Ovary (tissue), 9 donors: ENCODE results near the gene ACP4. TPM values are rescaled to one million over a fixed set of nuclear protein-coding genes. Genes with fewer than 3 reads are reported as not detected.
"Not testable (repeated sequence)": the region's sequence is repeated elsewhere in the genome, so short reads cannot be mapped to it uniquely, and the experiment has no call there.

Experiments used
- DNase-seq, 5 donors: peaks; one replicate each; pipeline ENCODE4 v3.0.0-alpha.2; 2019 to 2020
- H3K27ac ChIP-seq, 2 donors: fragments of 200-600 bp; one replicate each; pipeline versions ENCODE4 v1.5.1 to v1.8.0; 2019 to 2022
- H3K27me3 ChIP-seq: fragments of 200-600 bp; one replicate; pipeline ENCODE4 v1.8.0; 2022
- H3K36me3 ChIP-seq: fragments of 200-600 bp; sonication (generic); one replicate; pipeline ENCODE4 v1.5.1; 2019
- H3K4me1 ChIP-seq: one replicate; pipeline ENCODE4 v1.8.1; 2013; ENCODE audit warnings: mild to moderate bottlenecking, moderate library complexity; ENCODE audit not compliant: insufficient read depth
- H3K4me3 ChIP-seq: fragments of 200-600 bp; sonication (generic); one replicate; pipeline ENCODE4 v1.5.1; 2017
- H3K9me3 ChIP-seq, 2 donors: fragments of 200-600 bp in 1 of 2; sonication (generic) in 1 of 2; one replicate each; pipeline versions ENCODE4 v1.5.1 to v1.8.1; 2013 to 2019; ENCODE audit warnings: mild to moderate bottlenecking in 1 of 2, moderate library complexity in 1 of 2
- EP300 ChIP-seq: sonication (generic); formaldehyde crosslinking; IDR thresholded peaks from one replicate; pipeline ENCODE4 v1.6.1; 2017; ENCODE audit warnings: antibody characterized with exemption
- POLR2A ChIP-seq: fragments of 450-650 bp; IDR thresholded peaks from one replicate; pipeline ENCODE4 v1.6.1; 2017; ENCODE audit warnings: antibody characterized with exemption, mild to moderate bottlenecking, moderate library complexity
- whole genome bisulfite sequencing, 3 donors: extraction: QIAGEN DNeasy Blood & Tissue Kit in 1 of 3; methylation state at CpG; one replicate each; pipeline versions ENCODE4 v1.1.5 to v1.1.7; 2013 to 2017; 5-methylcytosine and 5-hydroxymethylcytosine counted together
- intact Hi-C, 4 donors: fragments of 100-400 bp; cut with DNase I; formaldehyde crosslinking; loops; one replicate each; pipeline versions ENCODE4 v1.11.0 to v1.15.1; 2022 to 2023
- polyA plus RNA-seq, 2 donors: library from polyadenylated mRNA; stranded (reverse); fragments of 200-250 nt in 1 of 2; fragments of 350-450 nt in 1 of 2; fragmentation: Illumina TruSeq in 1 of 2; extraction: RNeasy Lipid Tissue Mini Kit (QIAGEN cat#74804) in 1 of 2; gene quantifications; one replicate each; pipeline ENCODE4 v1.2.3, GENCODE V29; 2013 to 2014
- total RNA-seq, 7 donors: library from RNA; depleted of rRNA in 2 of 7; stranded (reverse); fragments of >200 nt in 2 of 7; fragmentation: NEBNext Ultra II Directional in 3 of 7; extraction: Animal tissue kit (Norgen Biotek cat#: 25700) in 3 of 7; gene quantifications; one replicate each; pipeline versions ENCODE4 v1.1.0 to v1.2.4, GENCODE V29; 2016 to 2023
- TF ChIP-seq, protein P1 (sequence below), 3 donors: fragments of 450-650 bp in 2 of 3; fragments of 200-600 bp in 1 of 3; IDR thresholded peaks; one replicate each; pipeline versions ENCODE4 v1.5.1 to v1.8.0; 2016 to 2022; ENCODE audit warnings: antibody characterized with exemption in 3 of 3, mild to moderate bottlenecking in 1 of 3
- donor health status: DM: no; HTN: no; CAD: no; lungs with moderate emphysema.
- donor health status: DM: no; HTN: no; CAD: no.
- donor health status: Bipolar disorder and iron deficiency.
- donor health status: DM: yes; HTN: yes; CAD: no.
- donor health status: DM: no; HTN: no; CAD: no.
- donor health status: DM: yes; HTN: yes; CAD: no.

The ACP4 gene
- total and polyA plus RNA-seq, 9 donors, result not detected

DNA sequence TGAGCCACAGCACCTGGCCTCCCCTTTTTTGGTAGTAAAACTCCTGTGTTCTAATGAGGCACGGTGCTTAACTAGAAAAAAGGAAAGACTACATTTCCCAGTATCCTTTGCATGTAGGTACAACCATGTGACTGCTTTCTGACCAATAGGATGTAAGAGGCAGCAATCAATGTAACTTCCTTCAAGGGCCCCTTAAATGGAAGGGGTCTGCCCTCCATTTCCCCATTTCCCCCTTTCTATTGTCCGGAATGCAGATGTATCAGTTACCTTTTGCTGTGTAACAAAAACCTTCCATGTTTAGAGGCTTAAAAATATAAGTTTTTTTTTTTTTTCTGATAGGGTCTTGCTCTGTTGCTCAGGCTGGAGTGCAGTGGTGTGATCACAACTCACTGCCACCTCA, 17.7 kb upstream of the ACP4 start:
- 52 to 65% (median 55%) methylated on average over 2 of the region's 2 CpGs for WGBS, 3 donors
- TF ChIP-seq POLR2A, result no peak
- H3K27ac ChIP-seq, result no peak overlapping the region
- no peaks in the 10 kb centered on the region for H3K36me3 ChIP-seq
- H3K4me3 ChIP-seq, result no peak overlapping the region
- DNase-seq, result no peak
- no peaks in the 10 kb centered on the region for H3K27me3 ChIP-seq
- intact Hi-C loops, result no loop called here
- no peaks in the 10 kb centered on the region for H3K4me1 ChIP-seq
- peaks cover 0 to 13% of the 10 kb centered on the region in 2 donors for H3K9me3 ChIP-seq

DNA sequence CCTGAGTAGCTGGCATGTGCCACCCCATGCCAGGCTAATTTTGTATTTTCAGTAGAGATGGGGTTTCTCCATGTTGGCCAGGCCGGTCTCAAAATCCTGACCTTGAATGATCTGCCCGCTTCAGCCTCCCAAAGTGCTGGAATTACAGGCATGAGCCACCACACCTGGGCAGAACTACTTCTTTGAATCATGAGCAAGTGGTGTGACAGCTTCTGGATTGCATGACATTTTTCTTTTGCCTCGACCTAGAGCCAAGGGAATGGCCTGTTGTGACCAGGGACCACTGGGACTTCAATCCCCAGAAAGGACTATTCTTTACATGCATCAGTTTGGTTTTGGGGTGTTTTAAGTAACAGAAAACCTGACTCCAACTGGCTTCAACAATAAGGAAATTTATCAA, 17.3 kb upstream of the ACP4 start:
- H3K36me3 ChIP-seq, DNase-seq, H3K27me3 ChIP-seq, H3K4me1 ChIP-seq, H3K4me3 ChIP-seq, H3K27ac ChIP-seq, intact Hi-C loops: not testable (repeated sequence)
- 80 to 83% (median 81%) methylated on average over 3 of the region's 3 CpGs for WGBS, 3 donors
- H3K9me3 ChIP-seq, result peaks cover 0 to 13% of the 10 kb centered on the region in 2 donors

DNA sequence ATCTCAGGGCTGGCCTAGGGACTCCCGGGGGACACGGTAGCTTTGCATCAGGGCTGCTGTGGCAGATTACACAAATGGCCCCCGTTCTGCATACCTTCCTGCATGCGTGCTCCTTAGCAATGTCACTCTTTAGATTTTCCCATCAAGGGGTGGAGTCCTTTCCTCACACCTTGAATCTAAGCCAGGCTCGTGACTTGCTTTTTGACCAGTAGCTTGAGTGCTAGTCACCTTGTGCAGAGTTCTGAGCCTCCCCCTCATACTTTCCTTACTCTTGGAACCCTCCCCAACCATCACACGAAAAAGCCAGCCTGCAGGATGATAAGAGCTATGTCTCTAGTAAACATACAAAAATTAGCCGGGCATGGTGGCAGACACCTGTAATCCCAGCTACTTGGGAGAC, 16.8 kb upstream of the ACP4 start:
- H3K27me3 ChIP-seq, intact Hi-C loops: not testable (repeated sequence)
- 26 to 50% (median 27%) methylated on average over 6 to 7 of the region's 7 CpGs for WGBS, 3 donors

DNA sequence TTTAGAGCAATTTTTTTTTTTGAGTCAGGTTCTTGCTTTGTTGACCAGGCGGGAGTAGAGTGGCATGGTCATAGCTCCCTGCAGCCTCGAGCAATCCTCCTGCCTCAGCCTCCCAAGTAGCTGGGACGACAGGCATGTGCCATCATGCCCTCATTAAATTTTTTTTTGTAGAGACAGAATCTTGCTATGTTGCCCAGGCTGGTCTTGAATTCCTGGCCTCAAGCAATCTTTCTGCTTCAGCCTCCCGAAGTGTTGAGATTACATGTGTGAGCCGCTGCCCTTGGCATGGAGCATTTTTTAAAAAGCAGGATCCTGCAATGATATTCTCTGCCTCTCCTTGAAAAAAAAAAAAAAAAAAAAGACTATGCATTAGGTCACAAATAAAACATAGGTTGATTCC, 14.1 kb upstream of the ACP4 start:
- H3K27ac ChIP-seq, result no peak overlapping the region
- no peaks in the 10 kb centered on the region for H3K36me3 ChIP-seq
- H3K4me1 ChIP-seq, result no peaks in the 10 kb centered on the region
- TF ChIP-seq, protein P1, sequence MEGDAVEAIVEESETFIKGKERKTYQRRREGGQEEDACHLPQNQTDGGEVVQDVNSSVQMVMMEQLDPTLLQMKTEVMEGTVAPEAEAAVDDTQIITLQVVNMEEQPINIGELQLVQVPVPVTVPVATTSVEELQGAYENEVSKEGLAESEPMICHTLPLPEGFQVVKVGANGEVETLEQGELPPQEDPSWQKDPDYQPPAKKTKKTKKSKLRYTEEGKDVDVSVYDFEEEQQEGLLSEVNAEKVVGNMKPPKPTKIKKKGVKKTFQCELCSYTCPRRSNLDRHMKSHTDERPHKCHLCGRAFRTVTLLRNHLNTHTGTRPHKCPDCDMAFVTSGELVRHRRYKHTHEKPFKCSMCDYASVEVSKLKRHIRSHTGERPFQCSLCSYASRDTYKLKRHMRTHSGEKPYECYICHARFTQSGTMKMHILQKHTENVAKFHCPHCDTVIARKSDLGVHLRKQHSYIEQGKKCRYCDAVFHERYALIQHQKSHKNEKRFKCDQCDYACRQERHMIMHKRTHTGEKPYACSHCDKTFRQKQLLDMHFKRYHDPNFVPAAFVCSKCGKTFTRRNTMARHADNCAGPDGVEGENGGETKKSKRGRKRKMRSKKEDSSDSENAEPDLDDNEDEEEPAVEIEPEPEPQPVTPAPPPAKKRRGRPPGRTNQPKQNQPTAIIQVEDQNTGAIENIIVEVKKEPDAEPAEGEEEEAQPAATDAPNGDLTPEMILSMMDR (IDR thresholded peaks at IDR 0.05), result no peak
- TF ChIP-seq EP300, result no peak
- TF ChIP-seq POLR2A, result no peak
- H3K9me3 ChIP-seq, result peaks cover 0 to 8% of the 10 kb centered on the region in 2 donors
- H3K27me3 ChIP-seq, result no peaks in the 10 kb centered on the region
- intact Hi-C loops, result loop anchor here in 1 of 4 donors (5.0 kb wide), 1 partner anchor 409 kb away; the partner anchor contains the start of gene NAPSA
- H3K4me3 ChIP-seq, result no peak overlapping the region
- DNase-seq, result no peak
- WGBS, 3 donors, result 74 to 82% (median 80%) methylated on average over 5 of the region's 5 CpGs

More for the DNA sequence above, 16.8 kb upstream of the ACP4 start:
- DNase-seq, H3K36me3 ChIP-seq, H3K4me1 ChIP-seq, H3K27ac ChIP-seq, H3K4me3 ChIP-seq: not testable (repeated sequence)
- peaks cover 0 to 13% of the 10 kb centered on the region in 2 donors for H3K9me3 ChIP-seq

DNA sequence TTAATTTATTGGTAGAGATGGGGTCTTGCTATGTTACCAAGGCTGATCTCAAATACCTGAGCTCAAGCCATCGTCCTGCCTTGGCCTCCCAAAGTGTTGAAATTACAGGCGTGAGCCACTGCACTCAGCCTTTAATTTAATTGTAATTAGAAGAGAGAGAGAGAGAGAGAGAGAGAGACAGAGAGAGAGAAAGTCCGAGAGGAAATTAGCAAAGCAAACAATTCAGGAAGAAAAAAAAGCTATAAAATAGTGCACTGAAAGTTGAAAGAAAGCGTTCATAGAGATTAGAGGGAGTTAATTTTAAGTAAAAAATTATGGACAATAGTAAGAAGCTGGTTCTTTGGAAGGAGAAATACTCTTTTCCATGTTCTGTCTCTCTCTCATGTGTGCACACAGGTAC, 13.0 kb upstream of the ACP4 start:
- no peak overlapping the region for H3K27ac ChIP-seq
- H3K27me3 ChIP-seq, result no peaks in the 10 kb centered on the region
- WGBS, 3 donors, result 35 to 52% (median 48%) methylated on average over 4 of the region's 4 CpGs
- H3K9me3 ChIP-seq, result peaks cover 0 to 8% of the 10 kb centered on the region in 2 donors
- intact Hi-C loops, result loop anchor here in 1 of 4 donors (5.0 kb wide), 1 partner anchor 410 kb away; the partner anchor contains the start of gene NAPSA
- no peak overlapping the region for H3K4me3 ChIP-seq
- TF ChIP-seq EP300 (no peak), POLR2A (no peak)
- TF ChIP-seq, protein P1 (IDR thresholded peaks at IDR 0.05), result no peak
- H3K4me1 ChIP-seq, result no peaks in the 10 kb centered on the region
- no peak for DNase-seq
- H3K36me3 ChIP-seq, result no peaks in the 10 kb centered on the region

DNA sequence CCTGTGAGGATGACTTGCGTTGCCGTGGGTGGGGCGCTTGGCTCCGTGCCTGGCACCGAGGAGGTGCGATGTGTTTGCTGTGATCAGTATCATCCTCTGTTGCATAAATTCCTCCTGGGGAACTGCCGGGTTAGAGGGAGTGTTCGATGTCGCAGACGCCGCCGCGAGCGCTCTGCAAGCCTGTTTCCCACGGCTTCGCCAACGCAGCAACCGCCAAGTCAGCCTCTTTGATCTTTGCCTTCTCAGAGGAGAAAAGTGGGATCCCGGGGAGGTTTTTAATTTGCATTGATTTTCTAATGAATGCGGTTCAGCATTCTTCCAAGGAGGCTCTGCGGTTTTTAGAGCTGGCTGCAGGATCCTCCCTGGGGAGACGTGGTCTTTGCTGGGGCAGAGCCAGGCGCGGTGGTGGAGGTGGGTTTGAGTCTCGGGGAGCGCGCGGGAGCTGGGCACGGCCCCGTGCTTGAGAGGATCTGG, 12.3 kb upstream of the ACP4 start:
- intact Hi-C loops, result loop anchor here in 1 of 4 donors (5.0 kb wide), 1 partner anchor 411 kb away; the partner anchor contains the start of gene NAPSA
- WGBS, 3 donors, result 0 to 1% (median 1%) methylated on average over 30 of the region's 30 CpGs
- no peaks in the 10 kb centered on the region for H3K27me3 ChIP-seq

More for the DNA sequence above, 12.3 kb upstream of the ACP4 start:
- no peak for DNase-seq
- no peak for TF ChIP-seq EP300
- TF ChIP-seq, protein P1 (IDR thresholded peaks at IDR 0.05), result no peak
- no peak for TF ChIP-seq POLR2A
- H3K27ac ChIP-seq, result no peak overlapping the region
- H3K4me3 ChIP-seq, result no peak overlapping the region
- H3K9me3 ChIP-seq, result peaks cover 0 to 4% of the 10 kb centered on the region in 2 donors
- H3K4me1 ChIP-seq, result no peaks in the 10 kb centered on the region
- H3K36me3 ChIP-seq, result no peaks in the 10 kb centered on the region
